HepG2 (cell line): ENCODE data around the gene PANK2. TPM values are rescaled to one million over a fixed set of nuclear protein-coding genes. Genes with fewer than 3 reads are reported as not detected.

Experiments used
- ATF3 ChIP-seq: sonication (generic); formaldehyde crosslinking; IDR thresholded peaks from 2 replicates; pipeline ENCODE4 v1.4.0; 2020; ENCODE audit warnings: missing genetic modification reagents
- CTCF ChIP-seq: sonication (generic); formaldehyde crosslinking; IDR thresholded peaks from 2 replicates; pipeline ENCODE4 v1.5.0; 2020; ENCODE audit warnings: mild to moderate bottlenecking, missing genetic modification reagents, moderate library complexity
- ELF3 ChIP-seq: IDR thresholded peaks from 2 replicates; pipeline ENCODE4 v1.6.1; 2016; ENCODE audit warnings: missing genetic modification reagents, missing compliant biosample characterization
- ELF4 ChIP-seq: sonication (generic); formaldehyde crosslinking; IDR thresholded peaks from 2 replicates; pipeline ENCODE4 v1.5.0; 2020; ENCODE audit warnings: missing genetic modification reagents, mild to moderate bottlenecking, moderate library complexity, borderline replicate concordance
- HOXA3 ChIP-seq: sonication (generic); formaldehyde crosslinking; IDR thresholded peaks from 2 replicates; pipeline ENCODE4 v1.5.0; 2020; ENCODE audit warnings: missing genetic modification reagents
- PATZ1 ChIP-seq: sonication (generic); formaldehyde crosslinking; IDR thresholded peaks from 2 replicates; pipeline ENCODE4 v1.4.0; 2020; ENCODE audit warnings: missing genetic modification reagents
- PHF21A ChIP-seq: sonication (generic); formaldehyde crosslinking; IDR thresholded peaks from 2 replicates; pipeline ENCODE4 v1.5.0; 2020; ENCODE audit warnings: mild to moderate bottlenecking, missing genetic modification reagents
- PPARG ChIP-seq: conservative IDR thresholded peaks from 2 replicates; pipeline ENCODE4 v1.6.1; 2016; ENCODE audit warnings: missing biosample characterization, missing genetic modification reagents
- RAD21 ChIP-seq: fragments of 450-650 bp; formaldehyde crosslinking; IDR thresholded peaks from 2 replicates; pipeline ENCODE4 v1.5.0; 2020; ENCODE audit warnings: mild to moderate bottlenecking
- SP1 ChIP-seq, 2 experiments: fragments of 450-650 bp in 1 of 2; sonication (generic) in 1 of 2; formaldehyde crosslinking in 1 of 2; IDR thresholded peaks; 2 replicates each; pipeline versions ENCODE4 v1.4.0 to v1.6.1; 2016 to 2020; ENCODE audit warnings: missing genetic modification reagents in 1 of 2
- TRIM22 ChIP-seq: fragments of 450-650 bp; IDR thresholded peaks from 2 replicates; pipeline ENCODE4 v1.6.1; 2017
- XRCC5 ChIP-seq: fragments of 200-400 bp; formaldehyde crosslinking; optimal IDR thresholded peaks from 2 replicates; pipeline ENCODE3; 2017; ENCODE audit warnings: mild to moderate bottlenecking, low read length
- ZBED4 ChIP-seq: sonication (generic); formaldehyde crosslinking; IDR thresholded peaks from 2 replicates; pipeline ENCODE4 v1.4.0; 2020; ENCODE audit warnings: missing genetic modification reagents, borderline replicate concordance
- ZBTB21 ChIP-seq: sonication (generic); formaldehyde crosslinking; IDR thresholded peaks from 2 replicates; pipeline ENCODE4 v1.4.0; 2020; ENCODE audit warnings: missing genetic modification reagents
- ZFY ChIP-seq: sonication (generic); formaldehyde crosslinking; IDR thresholded peaks from 2 replicates; pipeline ENCODE4 v1.4.0; 2020; ENCODE audit warnings: missing genetic modification reagents
- ZNF205 ChIP-seq: IDR thresholded peaks from 2 replicates; pipeline ENCODE4 v1.6.1; 2018; ENCODE audit warnings: missing biosample characterization, missing genetic modification reagents
- ZNF431 ChIP-seq: sonication (generic); formaldehyde crosslinking; IDR thresholded peaks from 2 replicates; pipeline ENCODE4 v1.9.0; 2022; ENCODE audit warnings: missing genetic modification reagents, low read depth, mild to moderate bottlenecking, borderline replicate concordance
- ZNF773 ChIP-seq: sonication (generic); formaldehyde crosslinking; IDR thresholded peaks from 2 replicates; pipeline ENCODE4 v1.4.0; 2020; ENCODE audit warnings: missing genetic modification reagents, borderline replicate concordance
- polyA plus RNA-seq, 8 experiments: library from polyadenylated mRNA; depleted of rRNA in 3 of 8; stranded (reverse) in 7 of 8; unstranded in 1 of 8; fragments of >200 nt; fragmentation: Illumina TruSeq in 4 of 8; extraction: Trizol in 4 of 8; gene quantifications; 2 replicates each; pipeline versions ENCODE4 v1.2.1 to v1.2.3, GENCODE V29; 2011 to 2016; ENCODE audit warnings: low read depth in 4 of 8, missing spikeins in 1 of 8, mixed read lengths in 1 of 8; ENCODE audit not compliant: insufficient read depth in 1 of 8
- total RNA-seq, 5 experiments: library from RNA; depleted of rRNA; stranded (reverse); fragments of >200 nt; fragmentation: Illumina TruSeq; extraction: Trizol; gene quantifications; 2 replicates each; pipeline ENCODE4 v1.2.3, GENCODE V29; 2016; ENCODE audit warnings: low read depth in 1 of 5

PANK2 gene
- total and polyA plus RNA-seq, 2 of the 13 experiments (the other 11 are each of a cell fraction or from before 2014, with no cell fraction given): 39.2 to 123 TPM

- TF ChIP-seq PPARG (CRISPR knock-in tag) (peak; percentile 47; the same call in 1 of the 2 replicates), CTCF (CRISPR knock-in tag) (peak; percentile 32; the same call in 1 of the 2 replicates), PATZ1 (CRISPR knock-in tag) (peak; percentile 54; the same call in 1 of the 2 replicates), PHF21A (CRISPR knock-in tag) (0 out of 2 replicates have a peak, but pooled peaks have one; percentile 12), SP1 (IDR thresholded peaks at IDR 0.05) (no peak), SP1 (CRISPR knock-in tag; IDR thresholded peaks at IDR 0.05) (0 out of 2 replicates have a peak, but pooled peaks have one; percentile 33), ZFY (CRISPR knock-in tag) (peak; percentile 30; the same call in 1 of the 2 replicates), TRIM22 (no peak), ZNF773 (CRISPR knock-in tag) (no peak), RAD21 (peak; percentile 21; the same call in 1 of the 2 replicates), ZBTB21 (peak; percentile 61; the same call in 1 of the 2 replicates), ZBED4 (peak; percentile 31; the same call in 1 of the 2 replicates), ATF3 (CRISPR knock-in tag) (peak; percentile 94), HOXA3 (CRISPR knock-in tag) (peak; percentile 57; the same call in 1 of the 2 replicates), ELF4 (no peak), ZNF205 (CRISPR knock-in tag) (no peak), ELF3 (CRISPR knock-in tag) (peak; percentile 37; the same call in 1 of the 2 replicates), ZNF431 (CRISPR knock-in tag) (no peak), XRCC5 (peak; percentile 88)
Measured at GRCh38 chr20:3843490-3843889, 45.7 kb upstream of the PANK2 start (continued).
